DOHH2 (cell line): ENCODE measurements around the gene DCAF5.

Experiments
- H3F3A ChIP-seq: fragments of 200-600 bp; sonication (generic), shearing (Covaris generic); 2 replicates; pipeline ENCODE4 v1.6.0; 2016; ENCODE audit warnings: antibody characterized with exemption, mild to moderate bottlenecking; ENCODE audit not compliant: control insufficient read depth, insufficient read depth
- H3K27ac ChIP-seq: fragments of 200-600 bp; sonication (generic); 2 replicates; pipeline ENCODE4 v1.5.1; 2014; ENCODE audit warnings: low read depth, mild to moderate bottlenecking, low read length, moderate library complexity
- H3K27me3 ChIP-seq: fragments of 200-600 bp; sonication (generic); 2 replicates; pipeline ENCODE4 v1.6.1; 2014; ENCODE audit warnings: mild to moderate bottlenecking, low read length, mixed read lengths; ENCODE audit not compliant: control insufficient read depth
- H3K36me3 ChIP-seq: fragments of 200-600 bp; sonication (generic); 2 replicates; pipeline ENCODE4 v1.6.1; 2014; ENCODE audit warnings: mild to moderate bottlenecking, low read length, moderate library complexity, mixed read lengths; ENCODE audit not compliant: control insufficient read depth
- H3K4me1 ChIP-seq: fragments of 200-600 bp; sonication (generic); 2 replicates; pipeline ENCODE4 v1.6.1; 2014; ENCODE audit warnings: mild to moderate bottlenecking, low read length, mixed read lengths; ENCODE audit not compliant: control insufficient read depth
- H3K4me2 ChIP-seq: fragments of 200-600 bp; sonication (generic); 2 replicates; pipeline ENCODE4 v1.6.0; 2014; ENCODE audit warnings: mild to moderate bottlenecking, low read length, moderate library complexity
- H3K4me3 ChIP-seq: fragments of 200-600 bp; sonication (generic); 2 replicates; pipeline ENCODE4 v1.5.1; 2014; ENCODE audit warnings: mild to moderate bottlenecking, low read length, mixed read lengths
- H3K79me2 ChIP-seq: fragments of 200-600 bp; sonication (generic); 2 replicates; pipeline ENCODE4 v1.6.1; 2014; ENCODE audit warnings: mild to moderate bottlenecking, low read length, mixed read lengths; ENCODE audit not compliant: control insufficient read depth
- H3K9me2 ChIP-seq: fragments of 200-600 bp; sonication (generic); replicated peaks from 2 replicates; pipeline ENCODE4 v1.6.1; 2014; ENCODE audit warnings: mild to moderate bottlenecking, low read length, mixed read lengths; ENCODE audit not compliant: control insufficient read depth
- H3K9me3 ChIP-seq: fragments of 200-600 bp; sonication (generic); 2 replicates; pipeline ENCODE4 v1.6.1; 2014; ENCODE audit warnings: antibody characterized with exemption, low read length, mixed read lengths; ENCODE audit not compliant: control insufficient read depth, insufficient read depth
- H4K20me1 ChIP-seq: fragments of 200-600 bp; sonication (generic); 2 replicates; pipeline ENCODE4 v1.6.0; 2014; ENCODE audit warnings: low read depth, mild to moderate bottlenecking, antibody characterized with exemption, low read length, moderate library complexity; ENCODE audit not compliant: control insufficient read depth, insufficient read depth
- CTCF ChIP-seq: fragments of 200-600 bp; sonication (generic); IDR thresholded peaks from one replicate; pipeline ENCODE4 v1.5.1; 2014; ENCODE audit warnings: antibody characterized with exemption, mild to moderate bottlenecking, low read depth, low read length; ENCODE audit not compliant: poor library complexity, severe bottlenecking
- EZH2phosphoT487 ChIP-seq: fragments of 200-600 bp; sonication (generic); IDR thresholded peaks from 2 replicates; pipeline ENCODE4 v1.6.1; 2017; ENCODE audit warnings: borderline replicate concordance, mild to moderate bottlenecking, antibody characterized with exemption, low read length, moderate library complexity, mixed read lengths

The DCAF5 gene

DNA sequence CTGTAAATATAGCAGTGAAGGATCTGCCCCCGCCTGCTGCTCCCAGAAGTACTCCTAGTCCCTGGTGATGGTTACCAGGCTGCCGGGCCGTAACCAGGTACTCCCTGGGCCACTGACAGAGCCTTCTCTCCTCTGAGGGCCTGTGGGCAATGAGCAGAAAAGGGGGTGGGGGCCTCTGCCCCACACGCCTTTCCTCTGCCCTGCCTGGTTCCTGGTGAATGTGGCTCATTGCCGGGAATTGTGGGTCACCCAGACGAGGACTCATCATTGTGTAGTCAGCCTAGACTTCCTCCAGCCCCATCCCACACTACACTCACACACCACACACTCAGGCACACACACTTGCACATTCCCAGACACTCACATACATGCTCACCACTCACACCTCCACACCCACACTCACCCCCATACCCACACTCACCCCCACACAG is 138.1 kb downstream of the DCAF5 start:
- Histone ChIP-seq H3F3A (no peaks in the 10 kb centered on the region), H3K4me2 (no peak overlapping the region), H3K79me2 (no peaks in the 10 kb centered on the region), H3K4me1 (no peaks in the 10 kb centered on the region), H3K27me3 (no peaks in the 10 kb centered on the region), H3K36me3 (no peaks in the 10 kb centered on the region), H3K27ac (no peak overlapping the region), H3K9me3 (no peaks in the 10 kb centered on the region), H3K9me2 (no peaks in the 10 kb centered on the region), H3K4me3 (no peak overlapping the region), H4K20me1 (no peaks in the 10 kb centered on the region)
- no peak for TF ChIP-seq EZH2phosphoT487
- no peak for TF ChIP-seq CTCF

GRCh38 chr14:69013943-69014782 is 138.8 kb downstream of the DCAF5 start:
- H3K9me2 ChIP-seq, result no peaks in the 10 kb centered on the region
- H3F3A ChIP-seq, result no peaks in the 10 kb centered on the region
- H3K27me3 ChIP-seq, result no peaks in the 10 kb centered on the region
- H3K4me1 ChIP-seq, result no peaks in the 10 kb centered on the region
- H4K20me1 ChIP-seq, result no peaks in the 10 kb centered on the region
- no peak overlapping the region for H3K4me3 ChIP-seq
- no peaks in the 10 kb centered on the region for H3K79me2 ChIP-seq
- H3K4me2 ChIP-seq, result no peak overlapping the region
- H3K36me3 ChIP-seq, result no peaks in the 10 kb centered on the region
- H3K27ac ChIP-seq, result no peak overlapping the region
- TF ChIP-seq CTCF, result no peak
- no peak for TF ChIP-seq EZH2phosphoT487
- no peaks in the 10 kb centered on the region for H3K9me3 ChIP-seq

- Histone ChIP-seq H3K4me1 (no peaks in the 10 kb centered on the region), H3K4me2 (no peak overlapping the region), H3K9me2 (no peaks in the 10 kb centered on the region), H3F3A (no peaks in the 10 kb centered on the region), H3K4me3 (no peak overlapping the region), H3K79me2 (no peaks in the 10 kb centered on the region), H3K36me3 (no peaks in the 10 kb centered on the region), H3K9me3 (no peaks in the 10 kb centered on the region), H3K27ac (no peak overlapping the region), H3K27me3 (no peaks in the 10 kb centered on the region), H4K20me1 (no peaks in the 10 kb centered on the region)
- TF ChIP-seq CTCF (no peak), EZH2phosphoT487 (no peak)
These were observed 140.5 kb downstream of the DCAF5 start for GRCh38 chr14:69012256-69012953.
